HG02798 (cell line): ENCODE data around the gene NDUFA5.

Experiments
- ATAC-seq: cut with Tn5 transposase; IDR thresholded peaks from one replicate; pipeline ENCODE4 v1.9.1; 2021; ENCODE audit warnings: mild to moderate bottlenecking; ENCODE audit not compliant: unreplicated experiment, poor library complexity

Gene NDUFA5

DNA sequence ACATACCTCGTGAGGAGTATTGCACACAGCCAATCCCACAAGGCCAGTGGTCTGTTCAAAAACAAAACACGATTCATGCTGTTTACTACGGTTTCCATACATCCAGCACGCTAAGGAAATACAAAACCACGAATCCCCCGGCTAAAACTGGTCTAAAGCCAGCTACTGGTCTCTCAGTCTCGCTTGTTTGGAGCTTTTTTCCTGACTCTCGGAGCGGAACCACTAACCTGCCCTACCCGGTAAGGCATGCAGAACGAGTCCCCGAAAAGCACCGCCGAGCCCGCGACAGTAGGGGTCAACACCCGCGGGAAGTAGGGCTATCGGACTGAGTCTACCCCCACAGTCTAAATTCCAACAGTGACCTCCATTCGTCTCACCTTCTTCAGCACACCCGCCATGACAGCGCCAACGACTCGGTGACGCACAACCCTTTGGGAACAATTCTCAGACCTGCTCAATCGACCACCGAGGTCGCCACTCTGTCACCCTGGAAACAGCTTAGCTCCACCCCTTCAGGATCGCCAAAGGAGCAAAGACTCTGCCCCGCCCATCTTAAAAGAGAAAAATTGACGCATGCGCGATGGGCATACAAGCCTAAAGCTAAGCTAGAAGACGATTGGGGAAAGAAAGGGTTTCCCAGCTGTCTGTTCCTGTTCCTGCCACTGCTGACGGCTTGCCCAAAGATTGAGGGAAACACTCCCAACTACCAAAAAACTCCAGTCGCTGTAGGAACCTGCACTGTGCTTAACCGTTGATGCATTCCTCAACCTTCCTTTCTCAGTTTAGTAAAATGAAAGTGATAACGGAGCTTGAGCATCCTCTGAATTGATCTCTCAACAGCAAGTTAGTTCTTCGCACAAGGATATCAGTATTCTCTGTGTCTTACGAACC lies at the start of gene NDUFA5:
NDUFA5 (minus strand) TSS at position 421 of the 891 bp plus-strand sequence; CDS start at position 398, 23 bp downstream.
- peak; percentile 99 for ATAC-seq

DNA sequence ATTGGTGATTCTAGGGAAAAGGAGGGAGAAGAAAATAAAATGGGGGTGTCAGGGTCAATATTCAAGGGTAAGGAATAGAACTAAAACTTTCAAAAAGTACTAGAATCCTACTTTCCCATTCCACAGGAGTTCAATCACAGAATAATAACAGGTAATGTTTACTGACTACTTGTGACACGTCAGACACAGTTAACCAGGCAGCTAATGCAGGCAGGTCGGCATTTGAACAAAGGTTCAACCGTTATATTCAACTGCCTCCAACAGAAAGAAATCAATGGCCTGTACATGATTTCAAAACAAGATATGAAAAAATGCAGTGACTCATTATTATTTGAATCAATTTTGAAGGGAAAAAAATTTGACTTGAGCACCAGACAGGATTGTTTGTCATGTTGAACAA lies 47.1 kb upstream of the NDUFA5 start:
- ATAC-seq, result no peak

DNA sequence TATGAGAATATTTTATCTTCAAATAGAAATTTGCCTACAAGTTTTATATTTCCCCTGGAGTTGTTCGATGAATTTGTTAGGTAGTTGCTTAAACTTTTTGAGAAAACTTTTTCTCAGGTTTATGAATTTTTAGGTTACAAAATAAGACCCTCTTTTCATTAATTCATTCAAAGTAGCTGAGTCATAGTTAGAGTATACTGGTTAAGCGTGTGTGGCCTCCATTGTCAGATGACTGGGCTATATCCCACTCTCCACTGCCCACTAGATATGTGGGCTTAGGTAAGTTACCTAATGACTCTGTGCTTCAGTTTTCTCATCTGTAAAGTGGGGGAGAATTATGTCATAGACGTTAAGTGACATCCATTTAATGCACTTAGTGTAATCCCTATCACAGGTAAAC lies 45.0 kb upstream of the NDUFA5 start:
- no peak for ATAC-seq

DNA sequence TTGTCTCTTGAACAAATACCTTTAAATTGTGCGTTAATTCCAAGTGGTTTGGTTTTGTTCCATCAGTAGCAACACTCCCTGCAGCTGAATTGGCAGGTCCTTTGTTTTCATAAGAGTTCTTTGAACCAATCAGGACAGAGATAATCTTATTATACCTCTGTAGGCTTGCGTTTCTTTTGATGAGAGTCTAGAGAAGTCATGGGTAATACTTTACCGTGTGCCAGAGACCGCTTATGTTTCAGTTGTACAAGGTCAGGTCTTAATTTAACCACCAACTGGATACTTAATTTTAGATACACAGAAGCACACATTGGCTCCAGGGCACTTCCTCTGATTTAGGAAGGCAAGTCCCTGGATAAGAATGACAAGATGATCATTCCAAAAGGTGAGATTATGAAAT lies 43.9 kb upstream of the NDUFA5 start, which contains the start of gene ASB15:
ASB15 (plus strand) TSS at position 292 of the 400 bp plus-strand sequence. CDS start 12,682 bp downstream, outside the sequence.
- ATAC-seq, result no peak

DNA sequence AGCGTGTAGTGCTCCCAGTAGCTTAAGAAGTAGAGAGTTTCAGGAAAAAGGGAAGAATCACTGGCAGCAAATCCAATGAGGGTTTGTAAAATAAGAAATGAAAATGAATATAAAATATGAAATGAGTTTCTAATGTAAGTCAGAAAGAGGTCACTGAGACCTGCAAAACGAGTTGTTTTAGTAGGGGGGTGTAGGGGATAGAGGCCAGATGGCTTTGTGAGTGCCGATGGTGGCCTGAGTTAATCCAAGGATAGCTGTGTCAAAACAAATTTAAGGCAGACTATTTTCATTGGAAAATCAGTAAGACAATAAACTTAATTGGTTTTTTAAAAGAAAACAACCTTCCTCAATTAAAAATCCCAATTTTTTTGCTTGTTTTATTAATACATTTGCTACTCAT lies 43.3 kb upstream of the NDUFA5 start:
- ATAC-seq, result no peak

DNA sequence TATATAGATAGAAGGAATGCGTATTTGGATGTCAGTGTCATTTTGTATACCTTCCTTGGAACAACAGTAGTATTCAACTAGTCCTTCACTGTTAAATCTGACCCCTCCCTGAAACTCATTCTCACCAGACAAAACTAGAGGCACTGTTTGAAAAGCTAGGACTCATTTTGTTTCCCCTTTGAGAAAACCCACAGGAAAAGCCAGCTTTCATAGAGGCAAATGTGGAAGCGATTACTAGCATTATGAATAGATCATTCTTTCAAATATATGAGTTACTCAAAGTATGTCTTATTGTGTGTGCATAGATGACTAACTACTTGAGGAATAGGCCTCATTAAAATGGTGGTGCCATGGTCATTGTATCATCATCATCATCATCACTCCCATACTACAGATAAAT lies 42.1 kb upstream of the NDUFA5 start:
- ATAC-seq, result no peak

DNA sequence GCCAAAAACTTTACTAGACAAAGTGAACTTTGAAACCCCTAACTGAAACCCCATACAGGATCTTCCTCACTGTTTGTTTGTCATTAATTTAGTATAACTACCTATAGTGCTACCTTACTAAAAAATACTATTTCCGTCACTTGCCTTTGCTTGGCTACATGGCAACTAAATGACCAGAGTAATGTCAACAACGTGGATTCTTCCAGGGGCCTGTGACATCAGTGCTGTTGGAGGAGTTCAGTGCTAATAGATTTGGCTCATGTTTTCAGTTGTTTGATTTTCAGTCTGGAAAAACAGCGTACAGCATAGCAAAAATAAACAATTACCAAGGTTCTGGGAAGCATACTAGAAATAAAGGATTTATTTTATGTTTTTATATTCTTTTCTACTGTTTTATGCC lies 41.0 kb upstream of the NDUFA5 start:
- ATAC-seq, result no peak

DNA sequence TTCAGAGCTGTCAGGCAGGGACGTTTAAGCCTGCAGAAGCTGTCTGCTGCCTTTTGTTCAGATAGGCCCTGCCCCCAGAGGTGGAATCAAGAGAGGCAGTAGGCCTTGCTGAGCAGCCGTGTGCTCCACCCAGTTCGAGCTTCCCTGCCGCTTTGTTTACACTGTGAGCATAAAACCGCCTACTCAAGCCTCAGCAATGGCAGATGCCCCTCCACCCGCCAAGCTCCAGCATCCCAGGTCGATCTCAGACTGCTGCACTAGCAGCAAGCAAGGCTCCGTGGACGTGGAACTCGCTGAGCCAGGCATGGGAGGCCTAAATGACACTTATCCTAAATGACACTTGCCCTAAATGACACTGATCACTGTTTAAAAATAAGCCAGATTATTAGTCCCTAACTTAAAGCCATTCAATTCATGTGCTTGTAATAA lies 37.2 kb upstream of the NDUFA5 start:
- ATAC-seq, result no peak

DNA sequence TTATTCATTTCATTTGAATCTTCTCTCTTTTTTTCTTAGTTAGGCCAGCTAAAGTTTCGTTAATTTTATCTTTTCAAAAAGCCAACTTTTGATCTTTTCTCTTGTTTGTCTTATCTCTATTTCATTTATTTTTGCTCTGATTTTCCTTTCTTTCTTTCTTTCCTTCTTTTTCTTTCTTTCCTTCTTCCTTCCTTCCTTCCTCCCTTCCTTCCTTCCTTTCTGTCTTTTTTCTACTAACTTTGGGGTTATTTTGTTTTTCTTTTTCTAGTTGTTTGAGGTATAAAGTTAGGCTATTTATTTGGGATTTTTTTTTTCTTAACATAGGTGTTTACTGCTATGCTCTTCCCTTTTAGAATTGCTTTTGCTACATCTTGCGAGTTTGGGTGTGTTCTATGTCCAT lies 30.8 kb upstream of the NDUFA5 start:
- no peak for ATAC-seq

DNA sequence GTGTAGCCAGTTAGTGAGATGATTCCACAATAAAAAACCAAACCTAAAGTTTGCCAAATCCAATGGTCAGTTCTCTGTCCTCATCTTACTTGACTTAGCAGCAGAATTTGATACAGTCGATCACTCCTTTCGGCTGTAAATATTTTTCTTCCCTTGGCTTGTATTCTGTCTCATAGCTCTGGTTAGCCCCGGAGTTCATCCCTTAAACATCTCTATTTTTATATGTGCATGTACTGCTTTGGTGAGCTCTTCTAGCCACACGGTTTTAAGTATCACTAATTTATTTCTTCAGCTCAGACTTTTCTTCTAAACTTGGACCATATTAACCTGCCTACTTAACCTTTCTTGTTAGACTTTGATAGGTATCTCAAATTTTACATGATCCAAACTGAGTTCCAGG lies 26.2 kb upstream of the NDUFA5 start:
- no peak for ATAC-seq

DNA sequence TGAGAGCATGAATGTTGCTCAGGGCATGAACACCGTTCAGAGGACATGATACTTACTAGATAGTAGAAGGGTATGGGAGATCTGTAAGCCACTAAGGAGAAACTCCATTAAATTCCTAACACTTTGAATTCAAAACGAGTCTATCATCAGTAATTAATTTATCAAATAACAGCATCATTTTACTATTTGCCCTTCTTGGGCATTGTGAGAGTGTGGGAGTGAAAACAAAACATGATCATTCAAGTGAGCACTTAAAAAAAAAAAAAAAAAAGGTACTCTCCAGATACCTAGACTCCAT lies 23.5 kb upstream of the NDUFA5 start:
- no peak for ATAC-seq

DNA sequence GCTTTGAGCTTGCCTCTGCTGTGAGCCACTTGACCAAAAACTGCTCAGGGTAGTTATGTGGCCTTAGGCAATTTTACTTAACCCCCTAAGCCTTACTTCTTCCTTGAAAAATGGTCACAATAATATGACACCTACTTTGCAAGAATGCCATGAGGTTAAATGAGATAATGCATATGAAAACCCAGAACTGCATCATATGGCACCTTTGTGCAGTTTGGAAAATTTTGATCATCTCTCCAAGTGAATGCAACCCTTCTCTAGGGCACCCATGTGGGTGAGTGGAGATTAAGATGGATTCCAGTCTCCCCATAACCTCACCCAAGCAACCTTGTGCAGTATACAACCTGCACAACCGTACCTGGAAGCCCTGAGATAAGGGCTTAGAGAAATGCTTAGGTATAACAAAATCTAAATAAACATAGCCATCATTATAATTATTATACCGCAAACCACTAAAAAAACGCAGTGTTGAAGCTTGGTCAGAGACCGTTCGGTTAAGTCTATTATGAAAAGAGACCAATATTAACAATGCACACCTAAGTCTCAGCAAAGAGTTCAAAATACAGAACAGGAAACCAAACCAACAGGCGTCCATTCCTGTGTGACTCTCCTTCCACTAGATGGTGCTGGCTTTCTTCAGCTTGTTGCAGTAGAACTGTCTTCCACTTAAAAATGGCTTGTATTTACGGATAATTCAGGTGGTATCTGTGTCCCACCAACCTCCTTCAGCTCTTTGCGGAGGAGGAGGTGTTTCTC lies 23.0 kb upstream of the NDUFA5 start:
- peak; percentile 74 for ATAC-seq

DNA sequence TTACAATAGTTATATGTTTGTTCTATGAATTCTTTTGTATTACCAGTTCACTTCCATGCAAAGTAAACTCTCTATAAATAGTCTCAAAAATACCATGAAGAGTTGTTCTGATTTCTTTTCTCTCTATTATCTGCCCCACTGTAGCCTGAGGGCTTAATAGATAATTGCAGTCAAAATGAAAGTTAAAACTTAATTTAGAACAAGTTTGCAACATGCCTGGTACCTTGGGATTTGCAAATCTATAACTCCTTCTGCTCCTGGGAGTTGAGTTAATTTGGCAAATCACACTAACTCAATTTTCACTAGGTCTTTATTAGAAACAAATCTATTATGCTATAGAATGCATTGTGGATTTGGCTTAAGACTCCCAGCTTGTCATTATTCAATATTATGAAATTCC lies 21.8 kb upstream of the NDUFA5 start:
- no peak for ATAC-seq

DNA sequence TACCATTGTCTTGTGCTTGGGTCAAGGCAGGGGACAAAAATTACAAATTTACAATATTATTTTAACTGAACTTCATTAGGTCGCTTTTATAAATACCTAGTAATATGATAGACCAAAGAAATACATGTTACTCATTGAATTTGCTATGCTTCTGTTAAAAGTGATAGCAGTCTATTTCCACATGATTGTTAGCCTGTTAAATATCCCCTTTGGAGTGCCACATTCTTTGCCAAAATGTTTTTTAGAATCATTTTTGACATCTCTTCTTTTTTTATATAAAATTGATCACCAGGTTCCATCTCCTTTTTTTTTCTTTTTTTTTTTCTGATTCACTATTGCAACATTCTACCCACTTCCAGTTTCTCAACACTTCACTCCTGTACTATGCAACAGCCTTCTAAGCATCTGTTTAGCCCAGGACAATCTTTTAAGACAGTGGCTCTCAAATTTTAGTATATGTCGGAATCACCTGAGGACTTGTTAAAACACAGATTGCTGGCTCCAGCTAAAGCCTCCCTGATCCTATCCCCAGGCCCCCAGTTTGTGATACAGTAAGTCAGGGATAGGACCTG lies 16.4 kb upstream of the NDUFA5 start:
- no peak for ATAC-seq

DNA sequence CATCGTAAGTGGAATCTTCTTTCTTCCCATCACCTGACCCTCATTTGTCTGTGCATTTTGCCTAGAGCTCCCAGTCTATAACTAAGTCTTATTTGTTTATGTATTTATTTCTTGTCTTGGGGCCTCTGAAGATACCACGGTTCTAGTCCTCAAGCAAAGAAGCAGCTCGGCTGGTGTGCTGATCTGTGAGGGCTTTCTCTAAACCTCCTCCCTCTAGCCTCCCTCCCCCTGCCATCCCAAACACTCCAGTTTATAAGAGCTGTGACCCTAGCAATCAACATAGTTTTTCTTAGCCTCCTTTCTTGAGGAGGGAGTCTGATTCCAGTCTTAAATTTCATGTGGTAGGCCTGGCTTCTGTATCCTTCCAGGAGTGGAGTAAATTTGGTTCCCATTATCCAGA lies 15.7 kb upstream of the NDUFA5 start:
- ATAC-seq, result no peak

DNA sequence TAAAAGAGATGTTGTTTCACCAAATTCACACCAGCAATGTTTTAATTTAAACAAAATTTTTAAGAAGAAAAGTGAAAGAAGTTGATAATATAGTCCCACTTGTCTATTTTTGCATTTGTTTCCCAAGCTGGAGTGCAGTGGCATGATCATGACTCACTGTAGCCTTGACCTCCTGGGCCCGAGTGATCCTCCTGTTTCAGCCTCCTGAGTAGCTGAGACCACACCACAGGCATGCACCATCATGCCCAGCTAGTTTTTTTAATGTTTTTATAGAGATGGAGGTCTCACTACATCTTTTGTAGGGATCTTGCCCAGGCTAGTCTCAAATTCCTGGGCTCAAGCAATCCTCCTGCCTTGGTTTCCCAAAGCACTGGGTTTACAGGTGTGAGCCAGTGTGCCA lies 14.1 kb upstream of the NDUFA5 start:
- no peak for ATAC-seq

DNA sequence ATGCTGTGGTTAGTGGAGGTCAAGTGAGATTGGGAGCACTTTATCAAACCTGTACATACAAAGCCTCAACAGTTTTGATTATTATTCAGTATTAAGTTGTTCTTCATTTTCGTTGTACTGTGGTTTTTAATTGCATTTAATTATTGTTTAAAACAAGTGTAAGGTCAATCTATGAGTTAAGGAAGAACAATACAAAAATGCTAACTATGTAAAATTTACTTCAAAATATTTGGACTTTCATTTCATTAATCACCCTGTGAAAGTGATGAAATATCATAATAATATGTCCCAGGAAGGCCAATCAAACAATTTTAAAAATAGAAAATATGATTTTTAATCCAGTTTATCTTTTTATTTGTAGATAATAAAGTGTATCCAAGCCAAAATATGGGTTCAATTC lies 13.6 kb upstream of the NDUFA5 start:
- no peak for ATAC-seq

DNA sequence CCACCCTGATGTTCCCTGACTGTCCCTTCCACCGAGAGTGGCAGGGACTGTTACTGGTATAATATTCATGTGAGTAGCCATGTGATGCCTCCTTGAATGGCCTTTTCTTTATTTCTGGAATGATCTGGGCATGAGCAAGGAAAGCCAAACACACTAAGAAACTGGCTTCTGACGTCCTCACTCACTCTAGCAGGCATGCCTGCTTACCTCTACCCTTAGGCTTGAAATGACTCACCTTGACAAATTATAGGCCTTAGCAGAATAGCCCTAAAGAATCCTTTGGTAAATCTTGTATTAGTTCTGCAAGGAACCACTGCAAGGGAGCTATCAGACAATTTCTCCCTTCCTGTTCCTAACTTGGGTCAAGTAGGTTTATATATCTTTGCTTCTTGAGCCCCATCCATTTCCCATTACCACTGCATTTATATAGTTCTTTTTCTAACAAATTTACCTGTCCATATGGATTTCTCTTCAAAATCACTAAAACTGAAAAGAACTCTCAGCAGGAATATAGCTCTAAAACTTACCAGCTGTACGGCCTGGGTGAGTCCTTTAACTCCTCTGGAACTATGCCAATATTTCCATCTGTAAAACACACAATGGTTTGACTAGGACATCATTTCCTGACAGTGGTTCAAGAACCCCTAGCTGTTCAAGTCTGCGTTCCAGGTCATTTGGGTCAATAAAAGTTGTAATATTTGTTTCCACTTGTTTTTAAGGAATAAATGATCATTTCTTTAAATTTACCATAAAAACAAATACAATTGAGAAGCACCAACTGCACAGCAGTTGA lies 13.0 kb upstream of the NDUFA5 start:
- no peak for ATAC-seq

DNA sequence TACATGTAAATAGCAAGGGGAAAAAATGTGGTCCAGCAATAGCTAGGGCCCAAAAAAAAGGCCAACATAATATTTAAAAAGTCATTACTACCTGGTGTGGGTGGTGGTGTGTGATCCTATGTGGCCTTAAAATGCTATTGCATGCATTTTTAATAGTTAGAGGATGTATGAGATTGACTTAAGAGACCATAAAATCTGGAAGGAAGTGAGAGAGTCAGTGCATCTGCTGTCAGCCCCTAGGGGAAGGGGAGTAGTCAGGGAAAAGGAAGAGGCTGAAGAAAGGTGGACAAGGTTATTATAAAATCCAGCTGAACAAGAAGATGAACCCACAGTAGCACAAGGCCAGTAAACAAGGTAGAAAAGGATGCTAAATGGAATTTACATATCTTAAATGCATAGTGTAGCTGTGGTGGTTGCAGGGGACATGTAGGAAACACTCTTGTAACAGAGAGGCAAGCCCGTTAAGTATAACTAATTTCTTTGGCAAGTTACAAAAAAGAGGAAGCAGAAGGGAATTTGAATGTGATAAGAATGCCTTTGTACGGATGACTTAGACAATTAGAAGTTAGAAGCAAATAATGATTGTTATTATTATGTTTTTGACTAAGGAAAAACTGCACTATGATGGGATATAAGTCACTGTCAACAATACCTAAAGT lies 11.9 kb upstream of the NDUFA5 start:
- no peak for ATAC-seq

DNA sequence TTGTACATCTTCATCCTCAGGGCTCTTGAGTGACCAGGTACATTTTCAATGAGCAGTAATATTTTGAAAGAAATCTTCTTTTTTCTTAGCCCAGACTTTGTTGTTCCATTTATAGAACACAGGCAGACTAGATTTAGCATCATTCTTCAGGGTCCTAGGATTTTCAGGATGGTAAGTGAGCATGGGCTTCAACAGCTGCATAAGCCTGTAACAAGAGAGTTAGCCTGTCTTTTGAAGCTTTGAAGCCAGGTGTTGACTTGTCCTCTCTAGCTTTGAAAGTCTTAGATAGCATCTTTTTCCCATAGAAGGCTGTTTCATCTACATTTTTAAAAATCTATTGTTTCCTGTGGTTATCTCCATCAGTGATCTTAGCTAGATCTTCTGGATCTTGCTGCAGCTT lies 4.5 kb upstream of the NDUFA5 start:
- no peak for ATAC-seq
